IPS DF 19.7 (cell line): ENCODE measurements around the gene SUMF2.
"Not testable (repeated sequence)": the region's sequence is repeated elsewhere in the genome, so short reads cannot be mapped to it uniquely, and the experiment has no call there.

Source experiments
- DNase-seq: peaks from one replicate; pipeline ENCODE4 v3.0.0-alpha.2; 2013; ENCODE audit warnings: low read depth, low spot score

Gene SUMF2

GRCh38 chr7:56063882-56064625 lies at the start of gene SUMF2:
TSS of gene SUMF2 (plus strand) at chr7:56064286. CDS start at chr7:56064312, 26 bp downstream.
- peak; percentile 70 for DNase-seq

DNA sequence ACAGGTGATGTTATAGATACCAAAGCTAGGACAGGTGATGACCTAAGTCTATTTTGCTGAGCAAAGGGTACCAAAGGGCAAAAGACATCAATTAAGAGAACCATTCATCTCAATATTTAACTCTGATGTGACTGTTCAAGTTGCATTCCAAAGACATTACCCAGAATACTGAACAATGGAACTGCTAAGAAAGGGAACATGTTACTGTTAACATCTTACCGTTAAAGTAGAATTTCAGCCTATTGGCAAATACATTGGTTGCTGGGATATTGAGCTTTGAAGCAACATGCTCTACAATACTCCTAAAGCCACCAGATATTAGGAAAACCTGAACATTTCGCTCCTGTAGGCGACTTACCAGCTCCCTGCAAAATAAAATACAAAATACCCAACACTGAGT lies 47.1 kb upstream of the SUMF2 start:
- not testable (repeated sequence) for DNase-seq

DNA sequence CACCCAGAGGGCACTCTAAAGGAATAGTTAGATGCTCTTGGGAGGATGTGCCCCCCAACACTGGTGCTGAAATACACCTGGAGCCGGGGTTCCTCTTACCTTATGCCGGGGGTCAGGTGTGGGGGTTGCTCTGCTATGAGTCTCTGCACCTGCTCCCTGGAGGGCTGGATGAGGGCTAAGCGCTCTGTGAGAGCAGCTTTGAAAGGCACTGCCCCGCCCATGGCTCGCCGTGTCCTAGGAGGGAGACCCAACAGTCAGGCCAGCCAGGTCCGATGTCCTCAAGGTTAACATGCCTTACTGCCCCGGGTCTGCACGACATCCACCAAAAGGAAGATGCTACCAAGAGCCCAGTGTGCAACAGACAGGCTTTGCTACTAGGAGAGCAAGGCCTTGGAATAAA lies 44.6 kb upstream of the SUMF2 start:
- no peak for DNase-seq

DNA sequence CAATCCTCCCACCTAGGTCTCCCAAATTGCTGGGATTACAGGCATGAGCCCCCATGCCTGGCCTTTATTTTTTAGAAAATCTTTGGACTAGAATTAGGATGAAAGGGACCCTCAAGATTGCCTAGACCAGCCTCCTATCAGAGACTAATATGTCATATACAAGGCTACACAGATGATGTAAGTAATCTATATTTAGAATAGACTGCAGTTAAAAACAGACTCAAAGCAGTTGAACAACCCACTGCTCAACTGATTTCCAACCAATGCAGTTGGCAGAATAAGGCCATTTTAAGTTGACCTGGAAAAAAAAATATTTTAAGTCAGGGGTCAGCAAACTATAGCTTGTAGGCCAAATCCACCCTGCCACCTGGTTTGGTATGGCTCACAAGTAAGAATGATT lies 40.6 kb upstream of the SUMF2 start:
- DNase-seq = no peak

- DNase-seq = no peak
Measured at GRCh38 chr7:56026538-56026937, 37.5 kb upstream of the SUMF2 start.

GRCh38 chr7:56028942-56029630 lies 35.0 kb upstream of the SUMF2 start:
- DNase-seq = no peak

GRCh38 chr7:56030340-56030739 lies 33.7 kb upstream of the SUMF2 start:
- no peak for DNase-seq

GRCh38 chr7:56031556-56031955 lies 32.5 kb upstream of the SUMF2 start:
- not testable (repeated sequence) for DNase-seq

- not testable (repeated sequence) for DNase-seq
Measured at GRCh38 chr7:56032578-56032977, 31.5 kb upstream of the SUMF2 start.

GRCh38 chr7:56033671-56034432 lies 30.2 kb upstream of the SUMF2 start:
- peak; percentile 79 for DNase-seq

DNA sequence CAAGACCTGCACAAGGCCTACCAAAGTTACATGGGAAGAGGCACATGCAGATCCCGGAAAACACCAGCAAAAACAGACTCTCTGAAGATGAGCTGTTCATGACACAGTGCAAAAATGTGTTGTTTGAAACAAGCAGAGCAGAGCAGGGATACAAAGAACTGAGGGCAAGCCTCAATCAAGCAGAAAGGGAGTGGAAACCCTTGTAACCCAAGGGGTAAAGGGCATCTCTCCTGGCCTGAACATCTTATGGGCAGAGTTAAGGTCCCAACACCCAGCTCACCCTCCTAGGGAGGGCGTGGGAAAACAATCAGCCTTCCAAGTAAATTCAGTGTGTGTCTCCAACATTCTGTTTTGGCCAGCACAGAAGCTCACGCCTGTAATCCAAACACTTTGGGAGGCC lies 23.4 kb upstream of the SUMF2 start:
- DNase-seq = no peak

- DNase-seq = not testable (repeated sequence)
Measured at GRCh38 chr7:56045758-56046157, 18.3 kb upstream of the SUMF2 start.

DNA sequence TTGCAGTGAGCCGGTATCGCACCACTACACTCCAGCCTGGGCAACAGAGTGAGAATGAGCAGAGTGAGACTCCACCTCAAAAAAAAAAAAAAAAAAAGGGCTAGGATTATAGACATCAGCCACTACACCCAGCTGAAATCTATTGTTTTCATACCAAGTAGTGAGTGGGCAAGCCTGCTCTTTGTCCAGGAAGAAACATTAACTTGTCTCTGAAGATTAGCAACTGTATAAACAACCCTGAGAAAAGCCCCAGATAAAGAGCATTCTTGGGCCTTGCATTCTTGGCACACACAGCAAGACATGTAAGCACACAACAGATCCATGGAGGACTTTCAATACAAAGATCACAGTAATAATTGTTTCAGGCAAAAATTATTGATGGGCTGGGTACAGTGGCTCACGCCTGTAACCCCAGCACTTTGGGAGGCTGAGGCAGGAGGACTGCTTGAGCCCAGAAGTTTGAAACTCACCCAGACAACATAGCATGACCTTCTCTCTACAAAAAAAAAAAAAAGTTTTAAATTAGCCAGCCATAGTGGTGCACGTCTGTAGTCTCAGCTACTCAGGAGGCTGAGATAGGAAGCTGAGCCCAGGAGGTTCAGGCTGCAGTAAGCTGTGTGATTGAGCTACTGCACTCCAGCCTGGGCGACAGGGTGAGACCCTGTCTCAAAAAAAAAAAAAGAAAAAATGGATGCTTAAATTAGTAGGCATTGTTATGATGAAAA lies 17.2 kb upstream of the SUMF2 start:
- no peak for DNase-seq

DNA sequence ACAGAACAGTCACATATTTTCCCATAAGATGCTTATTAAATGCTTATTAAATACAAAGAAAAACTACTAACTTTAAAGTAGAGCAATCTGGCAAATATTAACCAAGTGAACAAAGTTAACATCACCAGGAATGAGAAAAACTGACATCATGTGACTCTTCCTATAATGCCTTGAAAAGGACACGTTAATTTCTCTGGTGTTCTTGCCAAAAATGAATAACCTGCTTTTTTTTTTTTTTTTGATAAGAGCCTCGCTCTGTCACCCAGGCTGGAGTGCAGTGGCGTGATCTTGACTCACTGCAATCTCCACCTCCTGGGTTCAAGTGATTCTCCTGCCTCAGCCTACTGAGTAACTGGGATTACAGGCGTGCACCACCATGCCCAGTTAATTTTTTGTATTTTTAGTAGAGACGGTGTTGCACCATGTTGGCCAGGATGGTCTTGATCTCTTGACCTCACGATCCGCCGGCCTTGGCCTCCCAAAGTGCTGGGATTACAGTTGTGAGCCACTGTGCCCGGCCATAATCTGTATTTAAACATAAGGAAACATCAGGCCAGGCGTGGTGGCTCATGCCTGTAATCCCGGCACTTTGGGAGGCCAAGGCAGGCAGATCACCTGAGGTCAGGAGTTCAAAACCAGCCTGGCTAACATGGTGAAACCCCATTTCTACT lies 16.5 kb upstream of the SUMF2 start:
- DNase-seq = not testable (repeated sequence)

- DNase-seq = no peak
Measured at GRCh38 chr7:56048245-56048644, 15.8 kb upstream of the SUMF2 start.

DNA sequence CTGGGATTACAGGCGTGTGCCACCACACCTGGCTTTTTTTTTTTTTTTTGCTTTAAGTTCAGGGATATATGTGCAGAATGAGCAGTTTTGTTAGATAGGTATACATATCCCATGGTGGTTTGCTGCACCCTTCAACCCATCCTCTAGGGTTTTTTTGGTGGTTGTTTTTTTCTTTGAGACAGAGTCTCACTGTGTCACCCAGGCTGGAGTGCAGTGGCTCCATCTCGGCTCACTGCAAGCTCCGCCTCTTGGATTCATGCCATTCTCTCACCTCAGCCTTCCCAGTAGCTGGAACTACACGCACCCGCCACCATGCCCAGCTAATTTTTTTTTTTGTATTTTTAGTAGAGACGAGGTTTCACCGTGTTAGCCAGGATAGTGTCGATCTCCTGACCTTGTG lies 15.3 kb upstream of the SUMF2 start:
- not testable (repeated sequence) for DNase-seq

DNA sequence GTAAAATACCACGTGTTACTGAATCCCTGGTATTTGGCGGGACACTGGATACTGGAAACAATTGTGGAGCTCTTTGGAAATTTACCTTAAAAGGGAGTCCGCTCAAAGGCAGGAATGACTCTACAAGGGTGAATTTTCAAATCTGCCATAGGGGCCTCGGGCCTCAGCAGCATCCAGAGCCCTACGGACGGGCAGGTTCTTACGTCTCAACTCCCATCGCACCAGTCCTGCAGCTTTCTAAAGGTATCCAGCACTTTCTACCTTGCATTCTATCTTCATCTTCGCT lies 13.1 kb upstream of the SUMF2 start:
- no peak for DNase-seq

DNA sequence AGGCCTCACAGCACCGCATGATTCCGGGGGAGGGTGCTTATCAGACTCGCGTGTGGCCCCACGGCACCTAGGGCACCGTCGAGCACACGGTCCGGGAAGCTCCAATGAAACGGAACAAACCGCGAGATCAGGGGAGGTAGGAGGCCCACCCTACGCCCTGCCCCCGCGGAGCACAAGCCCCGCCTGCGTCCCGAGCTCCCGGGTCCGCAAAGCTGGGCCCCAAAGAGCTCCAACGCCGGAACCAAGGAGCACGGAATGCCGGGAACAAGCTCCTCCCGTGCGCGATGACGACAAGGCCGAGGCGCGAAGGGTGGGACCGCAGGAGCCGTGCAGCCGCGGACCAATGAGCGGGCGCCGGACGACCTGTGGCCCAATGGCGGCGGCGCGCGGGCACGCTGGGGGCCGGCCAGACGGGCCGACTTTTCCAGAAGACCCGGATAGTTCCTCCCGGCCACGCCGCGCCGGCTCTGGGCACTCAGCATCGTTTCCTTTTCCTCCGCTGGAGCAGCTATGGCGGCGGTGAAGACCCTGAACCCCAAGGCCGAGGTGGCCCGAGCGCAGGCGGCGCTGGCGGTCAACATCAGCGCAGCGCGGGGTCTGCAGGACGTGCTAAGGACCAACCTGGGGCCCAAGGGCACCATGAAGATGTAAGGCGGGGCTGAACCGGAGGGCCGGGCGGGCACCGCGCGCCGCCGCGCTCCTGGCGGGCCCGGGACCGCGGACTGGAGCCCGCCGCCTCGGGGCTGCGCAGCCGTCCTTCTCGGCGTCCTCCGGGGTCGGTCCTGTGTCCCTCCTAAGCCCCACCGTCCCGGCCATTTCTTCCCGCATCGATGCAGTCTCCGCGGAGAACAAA lies 12.5 kb upstream of the SUMF2 start, which contains the start of the genes CCT6A and PSPH:
Gene CCT6A (plus strand): TSS at position 427 of the 853 bp plus-strand sequence. CDS start 84 bp downstream, at position 511.
Gene PSPH (minus strand): TSS at position 106 of the 853 bp plus-strand sequence. CDS start 30,232 bp downstream, outside the sequence.
- peak; percentile 86 for DNase-seq

DNA sequence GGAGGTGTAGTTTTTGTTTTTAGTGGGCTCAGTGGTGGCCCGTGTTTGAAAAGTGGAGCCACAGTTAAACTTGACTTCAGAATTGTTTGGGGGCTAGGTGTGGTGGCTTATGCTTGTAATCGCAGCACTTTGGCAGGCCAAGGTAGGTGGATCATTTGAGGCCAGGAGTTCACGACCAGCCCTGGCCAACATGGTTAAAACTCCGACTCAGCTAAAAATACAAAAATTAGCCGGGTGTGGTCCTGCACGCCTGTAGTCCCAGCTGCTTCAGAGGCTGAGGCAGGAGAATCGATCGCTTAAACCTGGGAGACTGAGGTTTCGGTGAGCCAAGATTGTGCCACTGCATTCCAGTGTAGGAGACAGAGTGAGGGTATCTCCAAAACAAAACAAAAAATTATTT lies 10.7 kb upstream of the SUMF2 start:
- no peak for DNase-seq

GRCh38 chr7:56053993-56054392 lies 10.1 kb upstream of the SUMF2 start:
- no peak for DNase-seq
